ENCODE measurements around the gene AGBL3.

DNA sequence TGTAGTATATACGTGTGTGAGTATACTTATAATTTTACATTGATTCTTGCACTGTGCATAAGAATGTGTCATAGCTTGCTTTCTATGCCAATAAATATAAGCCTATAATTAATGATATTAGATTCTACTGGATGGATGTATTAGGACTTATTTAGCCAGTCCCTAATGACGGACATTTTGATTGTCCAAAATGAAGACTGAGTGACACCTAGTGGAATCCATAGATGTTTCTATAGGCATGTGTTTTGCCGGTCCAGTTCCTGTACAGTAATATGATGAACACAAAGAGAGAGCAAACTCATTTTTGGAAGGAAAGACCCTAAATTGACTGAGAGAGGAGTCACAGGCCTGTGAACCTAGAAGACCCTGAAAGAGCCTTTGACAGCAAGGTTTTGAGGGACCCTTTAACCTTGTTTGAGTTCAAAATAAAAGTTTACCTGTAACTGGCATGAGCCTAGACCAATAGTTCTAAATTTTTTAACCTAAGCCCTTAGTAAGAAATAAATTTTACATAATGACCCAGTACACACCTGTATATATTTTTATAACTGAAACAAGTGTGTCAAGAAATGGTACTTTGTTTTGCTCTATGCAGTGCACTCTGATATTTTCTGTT lies 42.4 kb upstream of the AGBL3 start:
- no peak for TF ChIP-seq POLR2AphosphoS5 (IDR thresholded peaks at IDR 0.05)
- TF ChIP-seq, protein P1, sequence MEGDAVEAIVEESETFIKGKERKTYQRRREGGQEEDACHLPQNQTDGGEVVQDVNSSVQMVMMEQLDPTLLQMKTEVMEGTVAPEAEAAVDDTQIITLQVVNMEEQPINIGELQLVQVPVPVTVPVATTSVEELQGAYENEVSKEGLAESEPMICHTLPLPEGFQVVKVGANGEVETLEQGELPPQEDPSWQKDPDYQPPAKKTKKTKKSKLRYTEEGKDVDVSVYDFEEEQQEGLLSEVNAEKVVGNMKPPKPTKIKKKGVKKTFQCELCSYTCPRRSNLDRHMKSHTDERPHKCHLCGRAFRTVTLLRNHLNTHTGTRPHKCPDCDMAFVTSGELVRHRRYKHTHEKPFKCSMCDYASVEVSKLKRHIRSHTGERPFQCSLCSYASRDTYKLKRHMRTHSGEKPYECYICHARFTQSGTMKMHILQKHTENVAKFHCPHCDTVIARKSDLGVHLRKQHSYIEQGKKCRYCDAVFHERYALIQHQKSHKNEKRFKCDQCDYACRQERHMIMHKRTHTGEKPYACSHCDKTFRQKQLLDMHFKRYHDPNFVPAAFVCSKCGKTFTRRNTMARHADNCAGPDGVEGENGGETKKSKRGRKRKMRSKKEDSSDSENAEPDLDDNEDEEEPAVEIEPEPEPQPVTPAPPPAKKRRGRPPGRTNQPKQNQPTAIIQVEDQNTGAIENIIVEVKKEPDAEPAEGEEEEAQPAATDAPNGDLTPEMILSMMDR (IDR thresholded peaks at IDR 0.05), result peak in 2 of 3 experiments; percentile 11 to 19
- no peak for TF ChIP-seq POLR2A (IDR thresholded peaks at IDR 0.05; ENCODE audit: low read depth)
- TF ChIP-seq EP300 (IDR thresholded peaks at IDR 0.05), result no peak

All from esophagus muscularis mucosa (tissue), 4 donors.